Measurements from ENCODE around the gene CST2.
"Not testable (repeated sequence)": the region's sequence is repeated elsewhere in the genome, so short reads cannot be mapped to it uniquely, and the experiment has no call there.

Gene CST2, protein sequence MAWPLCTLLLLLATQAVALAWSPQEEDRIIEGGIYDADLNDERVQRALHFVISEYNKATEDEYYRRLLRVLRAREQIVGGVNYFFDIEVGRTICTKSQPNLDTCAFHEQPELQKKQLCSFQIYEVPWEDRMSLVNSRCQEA

GRCh38 chr20:23826541-23827021, at the start of gene CST2:
Gene CST2 (minus strand): TSS chr20:23826729. CDS start chr20:23826660, 69 bp downstream.
- DNase-seq: no peak

DNA sequence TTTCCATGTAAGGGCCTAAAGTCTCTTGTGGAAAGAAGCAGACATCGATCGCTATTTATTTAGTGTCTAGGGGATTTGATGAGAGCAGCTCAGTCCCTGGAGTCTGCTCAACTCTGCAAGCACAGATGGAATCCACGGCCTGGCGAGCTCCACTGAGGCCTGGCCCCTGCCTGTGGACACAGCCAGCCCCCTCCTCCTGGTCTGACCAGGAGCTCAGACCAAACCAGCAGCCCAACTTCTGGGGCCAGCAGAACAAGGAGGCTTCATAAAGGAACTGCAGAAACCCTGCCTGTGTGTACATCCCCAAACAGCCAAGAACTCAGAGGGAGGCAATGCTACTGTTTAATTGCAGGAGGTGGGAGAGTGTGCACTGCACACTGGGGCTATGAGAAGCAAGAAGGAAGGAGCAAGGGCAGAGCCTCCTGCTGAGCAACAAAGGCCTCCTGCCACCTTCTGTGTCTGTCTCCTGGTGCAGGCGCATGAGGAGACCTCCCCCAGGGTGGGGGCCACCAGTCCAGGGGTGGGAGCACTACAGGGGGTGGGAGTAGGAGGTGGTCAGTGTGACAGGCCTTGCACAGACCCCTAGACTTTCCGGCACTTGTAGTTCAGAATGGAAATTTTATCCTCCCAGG, 49.2 kb upstream of the CST2 start:
- no peak for DNase-seq

- DNase-seq: no peak
Measured at GRCh38 chr20:23874747-23875146, 48.2 kb upstream of the CST2 start.

DNA sequence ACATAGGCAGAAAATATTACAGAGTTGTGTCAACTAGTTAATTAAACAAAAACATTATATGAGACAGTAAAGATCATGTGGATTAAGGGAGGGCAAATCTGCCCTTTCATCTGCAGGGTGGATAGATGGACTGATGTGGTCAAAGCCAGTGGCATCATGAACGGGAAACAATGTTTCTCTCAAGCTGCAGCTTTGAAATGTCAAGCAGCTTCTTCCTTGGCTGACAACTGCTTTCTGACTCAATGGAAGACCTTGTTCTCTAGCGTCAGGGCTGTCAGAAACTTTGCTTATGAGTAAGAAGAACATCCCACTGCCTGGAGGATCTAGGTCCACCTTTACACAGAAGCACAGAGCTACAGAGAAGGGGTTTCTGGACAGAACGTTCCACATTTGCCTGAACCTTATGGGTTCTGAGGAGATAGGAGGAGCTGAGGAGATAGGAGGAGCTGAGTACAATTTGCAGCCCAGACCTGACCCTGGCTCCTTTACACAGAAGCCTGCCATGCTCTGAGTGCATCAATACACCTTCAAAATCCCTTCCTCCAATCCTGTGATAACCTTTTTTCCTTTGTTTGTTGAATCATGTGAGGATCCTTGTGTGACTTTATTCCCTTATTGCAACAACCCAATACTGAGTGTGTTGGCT, 47.0 kb upstream of the CST2 start:
- DNase-seq: no peak

GRCh38 chr20:23872065-23872464, 45.5 kb upstream of the CST2 start:
- no peak for DNase-seq

- DNase-seq: no peak
Measured at GRCh38 chr20:23870461-23870860, 43.9 kb upstream of the CST2 start.

- no peak for DNase-seq
Measured at GRCh38 chr20:23869520-23869919, 43.0 kb upstream of the CST2 start.

- no peak for DNase-seq
Measured at GRCh38 chr20:23868321-23868720, 41.8 kb upstream of the CST2 start.

DNA sequence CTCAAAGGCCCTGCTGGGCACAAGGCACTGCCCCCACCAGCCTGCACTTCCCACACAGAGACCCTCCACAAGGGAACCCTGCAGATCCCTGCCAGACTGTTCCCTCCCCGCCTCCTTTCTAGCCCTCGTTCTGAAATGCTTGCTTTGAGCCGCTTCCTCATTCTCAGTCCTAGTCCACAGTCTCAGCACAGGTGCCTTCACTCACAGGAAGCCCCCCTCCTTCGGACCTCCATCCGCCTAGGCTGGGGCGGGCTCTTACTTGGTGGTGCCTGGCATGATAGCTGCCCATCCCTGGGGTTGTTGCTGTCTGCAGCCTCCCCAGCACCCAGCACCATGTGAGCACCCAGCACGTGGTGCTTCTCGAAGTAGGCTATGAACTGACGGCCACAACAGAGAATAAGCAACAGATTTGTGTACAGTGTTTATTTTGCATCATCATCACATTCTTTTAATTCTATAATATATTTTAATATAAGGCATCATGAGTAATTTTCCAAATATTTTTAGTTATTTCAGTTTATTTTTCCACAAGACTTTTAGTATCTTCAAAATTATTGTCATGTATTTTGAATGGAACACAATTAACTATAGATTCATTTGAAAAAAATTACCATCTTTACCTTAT, 40.7 kb upstream of the CST2 start:
- DNase-seq: no peak

- not testable (repeated sequence) for DNase-seq
Measured at GRCh38 chr20:23860771-23861170, 34.2 kb upstream of the CST2 start.

DNA sequence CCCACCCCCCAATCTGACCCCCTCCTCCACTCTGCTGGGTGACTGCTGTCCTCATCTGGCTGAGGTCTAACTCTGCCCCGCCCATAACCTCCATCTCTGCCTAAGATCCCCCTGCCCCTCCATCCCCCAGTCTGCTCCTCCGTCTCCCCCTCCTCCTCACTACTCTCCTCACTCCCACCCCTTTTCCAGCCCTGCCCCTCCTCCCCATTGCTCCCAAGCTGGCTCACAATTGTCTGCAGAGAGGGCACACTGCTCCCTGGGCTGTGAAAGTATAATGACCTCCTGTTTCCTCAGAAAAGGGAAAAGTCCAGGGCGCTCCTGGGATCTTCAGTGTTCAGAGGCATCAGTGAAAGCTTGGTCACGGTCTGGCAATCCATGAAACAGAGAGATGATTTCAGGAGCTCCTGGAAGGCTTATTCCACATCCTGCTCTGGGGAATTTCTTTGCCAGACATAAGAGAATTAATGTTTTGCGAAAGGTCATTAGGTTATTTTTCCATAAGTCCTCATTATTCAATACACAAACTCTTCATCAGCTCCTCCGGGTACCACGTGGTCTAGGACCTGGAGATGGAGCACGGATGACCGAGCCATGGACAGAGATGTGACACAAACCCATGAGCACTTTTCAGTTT, 31.6 kb upstream of the CST2 start:
- DNase-seq: no peak

- DNase-seq: no peak
Measured at GRCh38 chr20:23856736-23857135, 30.2 kb upstream of the CST2 start.

DNA sequence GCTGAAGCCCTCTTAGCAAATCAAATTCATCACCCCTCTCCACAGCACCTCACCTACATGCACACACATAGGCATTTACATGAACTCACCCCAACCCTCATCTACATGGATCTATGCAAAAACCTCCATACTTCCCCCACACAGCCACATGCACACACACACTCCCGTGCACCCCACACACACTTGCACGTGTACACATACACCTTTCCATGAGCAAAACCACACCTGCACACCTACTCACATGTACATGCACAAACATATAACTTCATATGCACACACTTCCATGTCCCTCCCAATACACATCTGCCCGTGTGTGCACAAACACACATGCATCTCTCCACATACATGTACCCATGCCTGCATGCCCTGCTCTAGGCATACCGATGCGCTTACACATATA, 29.7 kb upstream of the CST2 start:
- no peak for DNase-seq

DNA sequence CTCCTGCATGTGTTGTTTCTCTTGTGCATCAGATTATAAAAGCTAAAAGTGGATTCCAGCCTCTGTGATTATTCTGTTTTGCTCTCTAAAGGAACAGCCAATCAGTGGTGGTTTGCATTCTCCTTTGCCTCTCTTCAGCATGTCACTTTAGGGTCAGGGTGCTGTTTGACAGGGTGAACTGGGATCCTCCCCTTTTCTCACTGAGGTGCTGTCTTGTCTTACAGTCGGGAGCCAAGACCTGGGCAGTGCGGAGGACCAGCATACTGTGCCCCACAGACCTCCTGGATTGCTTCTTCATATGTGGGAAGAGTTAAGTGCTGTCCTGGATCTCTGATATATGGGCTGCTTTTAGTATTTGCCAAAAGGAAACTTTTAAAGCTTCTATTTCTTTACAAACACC, 15.2 kb upstream of the CST2 start:
- DNase-seq: no peak

- no peak for DNase-seq
Measured at GRCh38 chr20:23835716-23836115, 9.2 kb upstream of the CST2 start.

GRCh38 chr20:23832775-23833513, 6.4 kb upstream of the CST2 start:
- DNase-seq: no peak

- not testable (repeated sequence) for DNase-seq
Measured at GRCh38 chr20:23831961-23832360, 5.4 kb upstream of the CST2 start.

DNA sequence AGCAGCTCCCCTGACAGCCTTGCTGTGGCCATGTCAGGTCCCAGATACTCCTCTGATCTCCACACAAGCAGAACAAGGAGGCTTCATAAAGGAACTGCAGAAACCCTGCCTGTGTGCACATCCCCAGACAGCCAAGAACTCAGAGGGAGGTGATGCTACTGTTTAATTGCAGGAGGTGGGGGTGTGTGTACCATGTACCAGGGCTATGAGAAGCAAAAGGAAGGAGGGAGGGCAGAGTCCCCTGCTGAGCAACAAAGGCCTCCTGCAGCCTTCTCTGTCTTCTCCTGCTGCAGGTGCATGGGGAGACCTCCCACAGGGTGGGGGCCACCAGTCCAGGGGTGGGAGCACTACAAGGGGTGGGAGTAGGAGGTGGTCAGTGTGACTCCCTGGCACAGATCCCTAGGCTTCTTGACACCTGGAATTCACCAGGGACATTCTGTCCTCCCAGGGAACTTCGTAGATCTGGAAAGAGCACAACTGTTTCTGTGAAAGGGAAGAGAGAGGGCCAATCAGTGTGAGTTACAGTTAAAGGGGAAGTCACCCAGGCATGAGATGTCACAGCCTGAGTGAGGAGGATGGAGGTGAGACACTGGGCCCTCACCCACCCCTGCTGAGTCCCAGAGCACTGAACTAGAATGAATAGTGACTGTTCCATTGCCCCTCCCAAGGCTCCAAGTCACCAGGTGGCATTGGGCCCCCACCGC, 2.8 kb downstream of the CST2 start:
- no peak for DNase-seq

- no peak for DNase-seq
Measured at GRCh38 chr20:23823111-23823510, 3.4 kb downstream of the CST2 start.

GRCh38 chr20:23820493-23820892, 6.0 kb downstream of the CST2 start:
- no peak for DNase-seq

- not testable (repeated sequence) for DNase-seq
Measured at GRCh38 chr20:23811559-23811958, 15.0 kb downstream of the CST2 start.

DNA sequence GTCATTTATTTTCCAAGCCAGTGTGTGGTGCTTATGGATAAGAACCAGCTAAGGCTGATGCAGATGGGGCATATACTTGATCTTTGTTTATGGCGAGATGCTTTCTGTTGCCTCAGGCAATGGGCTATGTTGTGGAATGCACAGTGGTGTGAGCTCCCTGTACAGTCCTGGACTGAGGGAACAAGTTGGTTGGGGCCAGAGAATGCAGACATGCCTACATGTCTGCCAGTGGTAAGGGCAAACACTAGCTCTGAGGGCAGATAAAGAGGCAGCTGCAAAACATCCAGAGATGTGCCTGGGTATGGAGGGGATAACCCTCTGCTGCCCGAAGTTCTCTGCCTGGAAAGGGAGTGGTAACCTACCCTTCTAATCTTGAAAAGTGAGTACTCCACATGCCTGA, 16.2 kb downstream of the CST2 start:
- not testable (repeated sequence) for DNase-seq

Data from NCI-H1694 (cell line).